WTC11 (cell line): Measurements from ENCODE around the gene DMRTB1. TPM values are rescaled to one million over a fixed set of nuclear protein-coding genes. Genes with fewer than 3 reads are reported as not detected.

ENCODE experiments used
- ATAC-seq: fragments of 200-7000 bp; cut with Tn5 transposase; 2 replicates; pipeline ENCODE4 v1.10.0; 2021; ENCODE audit warnings: mild to moderate bottlenecking, moderate library complexity
- CTCF ChIA-PET: fragments of 300-600 bp; sonication (Branson Sonifier 250); formaldehyde crosslinking; loops from one replicate; lab custom pipeline; 2021; ENCODE audit warnings: antibody characterized with exemption; lab: Charles Lee
- POLR2A ChIA-PET: fragments of 350-600 bp; sonication (Branson Sonifier 250); formaldehyde crosslinking; loops from one replicate; lab custom pipeline; 2021; ENCODE audit warnings: antibody characterized with exemption; lab: Charles Lee
- DNase-seq: peaks from one replicate; pipeline ENCODE4 v3.0.0; 2021; ENCODE audit warnings: low spot score
- H3K27ac Mint-ChIP-seq: 2 replicates; pipeline ENCODE4 v1.8.0; 2021; ENCODE audit warnings: mixed read lengths
- H3K27me3 Mint-ChIP-seq: 2 replicates; pipeline ENCODE4 v1.8.0; 2021; ENCODE audit warnings: low read depth, mild to moderate bottlenecking, moderate library complexity, mixed read lengths
- H3K36me3 Mint-ChIP-seq: 2 replicates; pipeline ENCODE4 v1.8.0; 2021; ENCODE audit warnings: mixed read lengths
- H3K4me1 Mint-ChIP-seq: 2 replicates; pipeline ENCODE4 v1.8.0; 2022; ENCODE audit warnings: mixed read lengths
- H3K4me3 Mint-ChIP-seq: 2 replicates; pipeline ENCODE4 v1.8.0; 2021; ENCODE audit warnings: mild to moderate bottlenecking, moderate library complexity, mixed read lengths
- H3K9me3 Mint-ChIP-seq: 2 replicates; pipeline ENCODE4 v1.8.0; 2021; ENCODE audit warnings: mixed read lengths
- ATF2 ChIP-seq: sonication (generic); formaldehyde crosslinking; IDR thresholded peaks from 2 replicates; pipeline ENCODE4 v1.8.1; 2022; ENCODE audit warnings: low read depth, missing genetic modification reagents, borderline replicate concordance
- GABPB1 ChIP-seq: sonication (generic); formaldehyde crosslinking; IDR thresholded peaks from 2 replicates; pipeline ENCODE4 v1.8.1; 2023; ENCODE audit warnings: mild to moderate bottlenecking, missing genetic modification reagents
- GTF2I ChIP-seq: fragments of 250-450 bp; sonication (Bioruptor Pico); conservative IDR thresholded peaks from 2 replicates; pipeline ENCODE4 v1.4.0; 2021; ENCODE audit warnings: mild to moderate bottlenecking
- JUN ChIP-seq: sonication (generic); formaldehyde crosslinking; IDR thresholded peaks from 2 replicates; pipeline ENCODE4 v1.8.0; 2023; ENCODE audit warnings: mild to moderate bottlenecking, missing genetic modification reagents
- MLX ChIP-seq: sonication (generic); formaldehyde crosslinking; IDR thresholded peaks from 2 replicates; pipeline ENCODE4 v1.8.1; 2023; ENCODE audit warnings: mild to moderate bottlenecking, missing genetic modification reagents, moderate library complexity
- NFE2L1 ChIP-seq: sonication (generic); formaldehyde crosslinking; IDR thresholded peaks from 2 replicates; pipeline ENCODE4 v1.8.1; 2023; ENCODE audit warnings: missing genetic modification reagents
- NR3C1 ChIP-seq: sonication (generic); formaldehyde crosslinking; conservative IDR thresholded peaks from 2 replicates; pipeline ENCODE4 v1.8.1; 2023; ENCODE audit warnings: low read depth, mild to moderate bottlenecking, missing genetic modification reagents
- PRRX2 ChIP-seq: fragments of 250-450 bp; sonication (Bioruptor Pico); IDR thresholded peaks from 2 replicates; pipeline ENCODE4 v1.8.0; 2021; ENCODE audit warnings: mild to moderate bottlenecking
- RORB ChIP-seq: fragments of 250-450 bp; sonication (Bioruptor Pico); IDR thresholded peaks from 2 replicates; pipeline ENCODE4 v1.9.0; 2021; ENCODE audit warnings: mild to moderate bottlenecking
- SP1 ChIP-seq: sonication (generic); formaldehyde crosslinking; conservative IDR thresholded peaks from 2 replicates; pipeline ENCODE4 v1.8.1; 2022; ENCODE audit warnings: missing genetic modification reagents
- ZNF121 ChIP-seq: sonication (generic); formaldehyde crosslinking; IDR thresholded peaks from 2 replicates; pipeline ENCODE4 v1.8.0; 2023; ENCODE audit warnings: missing genetic modification reagents
- ZNF396 ChIP-seq: fragments of 250-450 bp; sonication (Bioruptor Pico); IDR thresholded peaks from 2 replicates; pipeline ENCODE4 v1.8.0; 2021; ENCODE audit warnings: mild to moderate bottlenecking, moderate library complexity, borderline replicate concordance
- ZNF671 ChIP-seq: fragments of 250-450 bp; sonication (Bioruptor Pico); IDR thresholded peaks from 2 replicates; pipeline ENCODE4 v1.8.0; 2021; ENCODE audit warnings: mild to moderate bottlenecking
- total RNA-seq: library from RNA; stranded (reverse); gene quantifications from 3 replicates; pipeline ENCODE4 v1.2.3, GENCODE V29; 2021
- TF ChIP-seq, protein P1 (sequence below): sonication (generic); formaldehyde crosslinking; IDR thresholded peaks from 2 replicates; pipeline ENCODE4 v1.8.1; 2022; ENCODE audit warnings: low read depth, mild to moderate bottlenecking, moderate library complexity, missing genetic modification reagents, borderline replicate concordance
- TF ChIP-seq, protein P2 (sequence below): fragments of 250-450 bp; sonication (Bioruptor Pico); IDR thresholded peaks from 2 replicates; pipeline ENCODE4 v1.9.0; 2021; ENCODE audit warnings: mild to moderate bottlenecking
- TF ChIP-seq, protein P3 (sequence below): sonication (generic); formaldehyde crosslinking; IDR thresholded peaks from 2 replicates; pipeline ENCODE4 v1.8.0; 2023; ENCODE audit warnings: mild to moderate bottlenecking, missing genetic modification reagents
- TF ChIP-seq, protein P4 (sequence below): sonication (generic); formaldehyde crosslinking; conservative IDR thresholded peaks from 2 replicates; pipeline ENCODE4 v1.8.1; 2022; ENCODE audit warnings: mild to moderate bottlenecking, missing genetic modification reagents

The DMRTB1 gene
- total RNA-seq, 1 experiment from 2014 or later = 0.17 TPM

DNA sequence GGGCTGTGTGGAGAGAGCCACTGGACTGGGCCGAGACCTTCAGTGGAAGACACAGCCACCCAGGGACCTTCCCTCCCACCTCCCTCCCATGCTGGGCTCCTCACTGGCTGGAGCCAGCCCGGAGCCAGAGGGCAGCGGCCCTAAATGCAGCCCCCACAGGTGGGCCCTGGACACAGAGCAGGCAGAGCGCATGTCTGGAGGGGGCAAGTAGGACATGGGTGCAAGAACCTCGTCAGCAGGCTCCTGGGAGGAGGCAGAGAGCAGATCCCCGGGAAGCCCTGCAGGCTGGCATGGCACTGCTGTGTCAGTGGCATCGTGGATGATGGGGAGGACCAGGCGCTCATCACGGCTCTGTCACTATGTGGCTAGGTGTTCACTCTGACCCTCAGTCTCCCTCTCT is 45.7 kb downstream of the DMRTB1 start:
- Mint-ChIP-seq H3K4me1 (peaks cover 20% of the 10 kb centered on the region), H3K9me3 (no peaks in the 10 kb centered on the region), H3K36me3 (no peaks in the 10 kb centered on the region), H3K4me3 (no peak overlapping the region), H3K27ac (no peak overlapping the region), H3K27me3 (no peaks in the 10 kb centered on the region)
- DNase-seq = no peak
- ChIA-PET CTCF (no interaction called here), POLR2A (no interaction called here)
- ATAC-seq = no peak
- no peak for TF ChIP-seq ZNF671 (CRISPR knock-in tag)
- TF ChIP-seq ZNF396 = no peak
- TF ChIP-seq, protein P1, sequence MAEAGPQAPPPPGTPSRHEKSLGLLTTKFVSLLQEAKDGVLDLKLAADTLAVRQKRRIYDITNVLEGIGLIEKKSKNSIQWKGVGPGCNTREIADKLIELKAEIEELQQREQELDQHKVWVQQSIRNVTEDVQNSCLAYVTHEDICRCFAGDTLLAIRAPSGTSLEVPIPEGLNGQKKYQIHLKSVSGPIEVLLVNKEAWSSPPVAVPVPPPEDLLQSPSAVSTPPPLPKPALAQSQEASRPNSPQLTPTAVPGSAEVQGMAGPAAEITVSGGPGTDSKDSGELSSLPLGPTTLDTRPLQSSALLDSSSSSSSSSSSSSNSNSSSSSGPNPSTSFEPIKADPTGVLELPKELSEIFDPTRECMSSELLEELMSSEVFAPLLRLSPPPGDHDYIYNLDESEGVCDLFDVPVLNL = no peak

GRCh38 chr1:53505401-53505800 is 46.2 kb downstream of the DMRTB1 start:
- DNase-seq = no peak
- Mint-ChIP-seq H3K27me3 (no peaks in the 10 kb centered on the region), H3K36me3 (no peaks in the 10 kb centered on the region), H3K4me1 (peaks cover 20% of the 10 kb centered on the region), H3K4me3 (no peak overlapping the region), H3K9me3 (no peaks in the 10 kb centered on the region), H3K27ac (no peak overlapping the region)
- CTCF ChIA-PET = no interaction called here
- ATAC-seq = no peak
- POLR2A ChIA-PET = no interaction called here
- TF ChIP-seq RORB (CRISPR knock-in tag) (no peak), SP1 (CRISPR knock-in tag) (no peak), ATF2 (no peak), PRRX2 (no peak), MLX (CRISPR knock-in tag) (no peak), ZNF121 (CRISPR knock-in tag) (no peak), GTF2I (no peak), JUN (CRISPR knock-in tag) (no peak), GABPB1 (CRISPR knock-in tag) (no peak), NFE2L1 (CRISPR knock-in tag) (no peak), NR3C1 (CRISPR knock-in tag) (no peak)
- TF ChIP-seq, protein P2, sequence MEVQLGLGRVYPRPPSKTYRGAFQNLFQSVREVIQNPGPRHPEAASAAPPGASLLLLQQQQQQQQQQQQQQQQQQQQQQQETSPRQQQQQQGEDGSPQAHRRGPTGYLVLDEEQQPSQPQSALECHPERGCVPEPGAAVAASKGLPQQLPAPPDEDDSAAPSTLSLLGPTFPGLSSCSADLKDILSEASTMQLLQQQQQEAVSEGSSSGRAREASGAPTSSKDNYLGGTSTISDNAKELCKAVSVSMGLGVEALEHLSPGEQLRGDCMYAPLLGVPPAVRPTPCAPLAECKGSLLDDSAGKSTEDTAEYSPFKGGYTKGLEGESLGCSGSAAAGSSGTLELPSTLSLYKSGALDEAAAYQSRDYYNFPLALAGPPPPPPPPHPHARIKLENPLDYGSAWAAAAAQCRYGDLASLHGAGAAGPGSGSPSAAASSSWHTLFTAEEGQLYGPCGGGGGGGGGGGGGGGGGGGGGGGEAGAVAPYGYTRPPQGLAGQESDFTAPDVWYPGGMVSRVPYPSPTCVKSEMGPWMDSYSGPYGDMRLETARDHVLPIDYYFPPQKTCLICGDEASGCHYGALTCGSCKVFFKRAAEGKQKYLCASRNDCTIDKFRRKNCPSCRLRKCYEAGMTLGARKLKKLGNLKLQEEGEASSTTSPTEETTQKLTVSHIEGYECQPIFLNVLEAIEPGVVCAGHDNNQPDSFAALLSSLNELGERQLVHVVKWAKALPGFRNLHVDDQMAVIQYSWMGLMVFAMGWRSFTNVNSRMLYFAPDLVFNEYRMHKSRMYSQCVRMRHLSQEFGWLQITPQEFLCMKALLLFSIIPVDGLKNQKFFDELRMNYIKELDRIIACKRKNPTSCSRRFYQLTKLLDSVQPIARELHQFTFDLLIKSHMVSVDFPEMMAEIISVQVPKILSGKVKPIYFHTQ (CRISPR knock-in tag) = no peak
- TF ChIP-seq, protein P3, sequence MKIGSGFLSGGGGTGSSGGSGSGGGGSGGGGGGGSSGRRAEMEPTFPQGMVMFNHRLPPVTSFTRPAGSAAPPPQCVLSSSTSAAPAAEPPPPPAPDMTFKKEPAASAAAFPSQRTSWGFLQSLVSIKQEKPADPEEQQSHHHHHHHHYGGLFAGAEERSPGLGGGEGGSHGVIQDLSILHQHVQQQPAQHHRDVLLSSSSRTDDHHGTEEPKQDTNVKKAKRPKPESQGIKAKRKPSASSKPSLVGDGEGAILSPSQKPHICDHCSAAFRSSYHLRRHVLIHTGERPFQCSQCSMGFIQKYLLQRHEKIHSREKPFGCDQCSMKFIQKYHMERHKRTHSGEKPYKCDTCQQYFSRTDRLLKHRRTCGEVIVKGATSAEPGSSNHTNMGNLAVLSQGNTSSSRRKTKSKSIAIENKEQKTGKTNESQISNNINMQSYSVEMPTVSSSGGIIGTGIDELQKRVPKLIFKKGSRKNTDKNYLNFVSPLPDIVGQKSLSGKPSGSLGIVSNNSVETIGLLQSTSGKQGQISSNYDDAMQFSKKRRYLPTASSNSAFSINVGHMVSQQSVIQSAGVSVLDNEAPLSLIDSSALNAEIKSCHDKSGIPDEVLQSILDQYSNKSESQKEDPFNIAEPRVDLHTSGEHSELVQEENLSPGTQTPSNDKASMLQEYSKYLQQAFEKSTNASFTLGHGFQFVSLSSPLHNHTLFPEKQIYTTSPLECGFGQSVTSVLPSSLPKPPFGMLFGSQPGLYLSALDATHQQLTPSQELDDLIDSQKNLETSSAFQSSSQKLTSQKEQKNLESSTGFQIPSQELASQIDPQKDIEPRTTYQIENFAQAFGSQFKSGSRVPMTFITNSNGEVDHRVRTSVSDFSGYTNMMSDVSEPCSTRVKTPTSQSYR = no peak
- TF ChIP-seq, protein P4, sequence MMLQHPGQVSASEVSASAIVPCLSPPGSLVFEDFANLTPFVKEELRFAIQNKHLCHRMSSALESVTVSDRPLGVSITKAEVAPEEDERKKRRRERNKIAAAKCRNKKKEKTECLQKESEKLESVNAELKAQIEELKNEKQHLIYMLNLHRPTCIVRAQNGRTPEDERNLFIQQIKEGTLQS (CRISPR knock-in tag) = no peak
